ENCODE measurements around the gene LRIG1. TPM values are rescaled to one million over a fixed set of nuclear protein-coding genes. Genes with fewer than 3 reads are reported as not detected.

Gene LRIG1
- total and polyA plus RNA-seq, 2 of the 8 experiments (the other 6 are each of a cell fraction or from before 2014, with no cell fraction given): 78.1 to 88.7 TPM

- Histone ChIP-seq H3K4ac (replicated peaks; ENCODE audit: insufficient read length, low read depth, low read length) (no peak overlapping the region), H3K56ac (replicated peaks; ENCODE audit: insufficient read length, low read depth, low read length) (no peak overlapping the region), H3K4me3 (ENCODE audit: extremely low read depth in 1 of 4, insufficient read depth in 2 of 4, low read depth in 3 of 4, low read length in 4 of 4) (no peak overlapping the region), H3K36me3 (ENCODE audit: control insufficient read depth in 2 of 4, insufficient read depth in 4 of 4, low read length in 3 of 4) (no peaks in the 10 kb centered on the region), H2BK20ac (ENCODE audit: low read length) (no peak overlapping the region), H3K23me2 (ENCODE audit: low read depth, low read length) (no peaks in the 10 kb centered on the region), H3K79me2 (ENCODE audit: control insufficient read depth in 1 of 2, insufficient read depth in 2 of 2, low read length in 2 of 2) (no peaks in the 10 kb centered on the region), H4K91ac (replicated peaks; ENCODE audit: insufficient read length, low read length) (no peak overlapping the region), H3K23ac (ENCODE audit: insufficient read length) (no peak overlapping the region), H3K14ac (ENCODE audit: insufficient read length) (no peak overlapping the region), H4K8ac (ENCODE audit: extremely low read depth, insufficient read depth, low read length) (no peak overlapping the region), H2AFZ (ENCODE audit: low read length) (no peak overlapping the region; the same call in 1 of the 2 replicates), H3K9me3 (ENCODE audit: insufficient read depth in 2 of 2, low read depth in 1 of 2, low read length in 1 of 2) (no peaks in the 10 kb centered on the region), H3K4me2 (ENCODE audit: insufficient read depth in 1 of 2, low read depth in 2 of 2, low read length in 2 of 2) (no peak overlapping the region), H3K4me1 (replicated peaks in 1 of 4; ENCODE audit: control insufficient read depth in 3 of 4, insufficient read depth in 4 of 4, low read length in 3 of 4) (no peaks in the 10 kb centered on the region; a peak in 2 of 7 replicates), H2AK5ac (ENCODE audit: low read depth, low read length) (no peak overlapping the region), H3K9ac (replicated peaks in 1 of 4; ENCODE audit: extremely low read depth in 1 of 4, low read depth in 3 of 4, low read length in 3 of 4) (no peak overlapping the region), H2BK120ac (replicated peaks; ENCODE audit: low read depth, low read length) (no peak overlapping the region), H3K79me1 (ENCODE audit: low read depth, low read length) (no peaks in the 10 kb centered on the region), H3K18ac (ENCODE audit: extremely low read depth, low read length) (no peak overlapping the region), H3K27me3 (replicated peaks in 1 of 4; ENCODE audit: control insufficient read depth in 3 of 4, extremely low read depth in 1 of 4, insufficient read depth in 3 of 4, low read length in 3 of 4) (no peaks in the 10 kb centered on the region), H2BK12ac (ENCODE audit: low read depth, low read length) (no peak overlapping the region), H2BK15ac (ENCODE audit: low read length) (no peak overlapping the region), H2BK5ac (ENCODE audit: low read depth, low read length) (no peak overlapping the region), H4K5ac (ENCODE audit: insufficient read length, low read depth, low read length) (no peak overlapping the region), H4K20me1 (replicated peaks in 1 of 2; ENCODE audit: control insufficient read depth in 1 of 2, insufficient read depth in 2 of 2, low read length in 2 of 2) (no peaks in the 10 kb centered on the region), H3K27ac (ENCODE audit: low read depth, low read length) (no peak overlapping the region)
- ChIA-PET POLR2A (ENCODE audit: partially characterized antibody) (interaction anchor here (0.9 kb wide), 1 partner anchor 10 kb away, joined by 3 read pairs; no protein-coding TSS in a partner anchor), CTCF (ENCODE audit: partially characterized antibody) (interaction anchor here (0.6 to 1.7 kb wide), 4 partner anchors 10 to 297 kb away, joined by 3 to 8 read pairs (median 4); no protein-coding TSS in a partner anchor)
- WGBS, 2 experiments (ENCODE audit: extremely low coverage in 1 of 2, insufficient coverage in 1 of 2, insufficient read length in 1 of 2, insufficient replicate concordance in 2 of 2, low coverage in 1 of 2, low lambda C conversion rate in 2 of 2, missing lambda C conversion rate in 1 of 2): 96% methylated on average over 4 of the region's 4 CpGs; no CpG with 5 or more reads in 1 of the 2 experiments
- FAIRE-seq (no peak), DNase-seq (ENCODE audit: low read depth in 1 of 2, low spot score in 2 of 2) (peak in 1 of 2 experiments; percentile 35)
- TF ChIP-seq RAD21 (IDR thresholded peaks at IDR 0.05 in 1 of 2, conservative IDR thresholded peaks at IDR 0.05 in 1 of 2; ENCODE audit: low read depth in 2 of 2, low read length in 2 of 2): 0 out of 4 replicates have a peak, but pooled peaks of 1 of the 2 experiments have one; percentile 9
- no peak for TF ChIP-seq RXRA (IDR thresholded peaks at IDR 0.05; ENCODE audit: insufficient read depth, low read depth, low read length)
- TF ChIP-seq CTCF (IDR thresholded peaks at IDR 0.05; ENCODE audit: control extremely low read depth in 1 of 3, insufficient read depth in 1 of 3, low read depth in 1 of 3, low read length in 3 of 3): peak in 1 of 3 experiments; percentile 7; a peak in 1 of 4 replicates
Observed at GRCh38 chr3:66518644-66519043, 17.8 kb upstream of the LRIG1 start.
